Stimulated activated CD4-positive, alpha-beta T cell treated with anti-CD3 and anti-CD28 coated beads, TNF-alpha, amount 100 ng/mL, for 24 hours (primary cell): ENCODE results near the gene NYAP1.
"Not testable (repeated sequence)": the region's sequence is repeated elsewhere in the genome, so short reads cannot be mapped to it uniquely, and the experiment has no call there.

ENCODE experiments used
- DNase-seq, 3 experiments: peaks; one replicate each; pipeline ENCODE4 v3.0.0-alpha.2; 2020; ENCODE audit warnings: low read depth in 3 of 3

NYAP1 gene

DNA sequence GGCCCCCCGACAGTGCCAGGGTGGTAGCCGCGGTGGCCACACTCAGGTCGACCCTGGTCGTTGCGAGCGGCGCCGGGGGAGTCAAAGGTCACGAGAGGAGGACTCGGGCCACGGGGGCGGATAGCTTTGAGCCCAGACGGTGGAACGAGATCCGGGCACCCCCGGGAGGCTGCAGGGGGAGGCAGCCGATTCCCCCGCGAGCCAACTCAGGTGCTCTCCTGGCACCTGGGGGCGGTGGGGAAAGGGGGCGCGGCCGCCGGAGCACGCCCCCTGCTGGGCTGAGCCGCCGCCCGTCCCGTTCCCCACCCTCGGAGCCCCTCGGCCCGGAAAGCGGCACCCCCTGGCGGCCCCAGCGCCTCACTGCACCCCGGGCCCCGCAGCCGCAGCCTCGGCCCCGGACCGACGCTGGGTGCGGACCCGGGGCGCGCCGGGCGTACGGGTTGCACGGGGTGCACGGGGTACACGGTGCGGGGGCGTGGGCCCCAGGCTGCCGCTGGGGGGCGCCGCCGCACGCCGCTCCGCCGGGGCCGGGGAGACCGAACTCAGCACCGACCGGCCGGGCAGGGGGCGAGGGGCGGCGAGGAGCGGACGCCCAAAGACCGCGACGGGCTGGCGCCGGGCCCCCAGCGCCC is 521 bp upstream of the NYAP1 start:
- peak; percentile 55 to 82 (median 65) for DNase-seq

DNA sequence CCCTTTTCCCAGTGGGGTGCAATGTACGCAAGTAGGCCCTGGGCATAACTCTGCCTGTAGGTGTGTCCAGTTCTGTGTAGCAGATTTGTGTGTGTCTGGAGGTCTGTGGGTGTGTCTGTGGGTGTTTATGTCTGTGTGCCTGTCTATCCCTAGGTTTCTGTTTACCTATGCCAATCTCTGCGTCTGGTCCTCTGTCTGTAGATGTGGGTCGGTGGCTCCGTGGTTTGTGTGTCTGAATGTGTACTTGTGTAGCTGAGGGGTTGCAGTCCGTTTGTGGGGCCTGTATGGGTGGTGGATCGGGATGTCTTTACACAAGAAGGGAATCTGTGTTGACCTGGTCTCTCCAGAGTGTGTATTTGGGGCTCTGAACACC is 932 bp downstream of the NYAP1 start:
- no peak for DNase-seq

DNA sequence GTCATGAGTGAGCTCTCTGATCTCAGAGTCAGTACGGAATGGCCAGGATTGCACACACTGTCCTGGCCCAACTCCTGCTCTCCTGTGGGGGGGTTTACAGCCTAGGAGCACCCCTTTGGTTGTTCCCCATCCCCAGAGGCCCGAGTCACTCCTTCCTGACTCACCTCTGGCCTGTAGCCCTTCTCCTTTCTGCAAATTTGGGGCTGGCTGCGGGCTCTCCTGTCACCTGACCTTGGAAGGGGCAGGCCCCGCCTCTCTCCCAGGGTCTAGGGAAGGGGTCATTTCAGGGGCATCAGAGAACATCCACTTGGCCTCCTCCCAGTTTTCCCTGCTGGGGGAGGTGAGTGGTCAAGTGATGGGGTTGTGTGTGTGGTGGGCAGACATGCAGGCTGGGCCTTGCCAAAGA is 1.7 kb downstream of the NYAP1 start:
- DNase-seq = no peak

DNA sequence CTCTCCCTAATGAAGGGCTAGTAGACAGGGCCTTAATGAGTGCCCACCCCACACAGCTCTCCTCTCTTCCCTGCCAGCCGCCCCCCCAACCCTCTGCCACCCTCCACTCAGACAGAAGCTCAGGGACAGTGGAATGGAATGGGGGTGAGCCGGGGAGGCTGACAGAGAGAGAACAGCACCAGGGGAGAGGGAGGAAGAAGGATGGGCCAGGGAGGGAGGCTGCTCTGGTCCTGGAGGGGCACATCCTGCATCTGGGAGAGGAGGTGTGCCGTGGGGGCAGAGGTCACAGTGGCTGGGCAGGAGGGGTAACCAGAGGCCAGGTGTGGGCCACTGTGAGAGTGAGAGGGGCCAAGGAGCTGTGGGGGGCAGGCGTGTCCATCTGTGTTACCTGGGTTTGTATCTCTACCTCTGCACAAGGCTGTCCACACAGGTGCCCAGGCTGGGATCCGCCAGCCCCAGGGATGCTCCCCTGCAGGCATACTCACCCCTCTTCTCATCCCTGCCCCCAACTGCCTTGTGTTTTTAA is 2.4 kb downstream of the NYAP1 start:
- no peak for DNase-seq

DNA sequence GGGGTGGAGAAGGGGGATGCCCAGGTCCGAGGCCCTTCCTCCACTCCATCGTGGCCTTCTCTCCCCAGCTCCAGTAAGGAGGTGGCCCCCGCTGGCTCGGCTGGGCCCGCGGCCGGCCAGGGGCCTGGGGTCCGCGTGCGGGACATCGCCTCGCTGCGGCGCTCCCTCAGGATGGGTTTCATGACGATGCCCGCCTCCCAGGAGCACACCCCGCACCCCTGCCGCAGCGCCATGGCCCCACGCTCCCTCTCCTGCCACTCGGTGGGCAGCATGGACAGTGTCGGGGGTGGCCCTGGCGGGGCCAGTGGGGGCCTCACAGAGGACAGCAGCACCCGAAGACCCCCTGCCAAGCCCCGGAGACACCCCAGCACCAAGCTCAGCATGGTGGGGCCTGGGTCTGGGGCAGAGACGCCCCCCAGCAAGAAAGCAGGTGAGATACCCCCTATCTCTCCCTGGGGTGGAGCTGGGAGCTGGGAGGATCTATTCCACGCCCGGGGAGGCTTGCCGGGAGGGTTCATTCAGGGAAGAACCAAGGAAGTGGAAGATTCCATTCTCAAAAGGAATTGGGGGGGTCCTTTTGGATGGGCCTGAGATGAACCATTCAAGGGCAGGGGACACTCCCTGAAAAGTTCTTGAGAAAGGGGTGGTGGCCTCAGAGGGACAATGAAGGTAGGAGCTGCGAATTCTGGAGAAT is 3.2 kb downstream of the NYAP1 start:
- DNase-seq = no peak

DNA sequence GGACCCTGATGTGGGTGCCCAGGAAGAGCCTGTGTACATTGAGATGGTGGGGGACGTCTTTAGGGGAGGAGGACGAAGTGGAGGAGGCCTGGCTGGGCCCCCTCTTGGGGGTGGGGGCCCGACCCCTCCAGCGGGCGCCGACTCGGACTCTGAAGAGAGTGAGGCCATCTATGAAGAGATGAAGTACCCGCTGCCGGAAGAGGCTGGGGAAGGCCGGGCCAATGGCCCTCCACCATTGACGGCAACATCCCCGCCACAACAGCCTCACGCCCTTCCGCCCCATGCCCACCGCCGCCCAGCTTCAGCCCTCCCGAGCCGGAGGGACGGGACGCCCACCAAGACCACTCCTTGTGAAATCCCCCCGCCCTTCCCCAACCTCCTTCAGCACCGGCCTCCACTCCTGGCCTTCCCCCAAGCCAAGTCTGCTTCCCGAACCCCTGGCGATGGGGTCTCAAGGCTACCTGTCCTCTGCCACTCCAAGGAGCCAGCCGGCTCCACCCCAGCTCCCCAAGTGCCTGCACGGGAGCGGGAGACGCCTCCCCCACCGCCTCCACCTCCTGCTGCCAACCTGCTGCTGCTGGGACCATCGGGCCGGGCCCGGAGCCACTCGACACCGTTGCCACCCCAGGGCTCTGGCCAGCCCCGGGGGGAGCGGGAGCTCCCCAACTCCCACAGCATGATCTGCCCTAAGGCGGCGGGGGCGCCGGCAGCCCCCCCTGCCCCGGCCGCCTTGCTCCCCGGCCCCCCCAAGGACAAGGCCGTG is 4.8 kb downstream of the NYAP1 start:
- DNase-seq = no peak

DNA sequence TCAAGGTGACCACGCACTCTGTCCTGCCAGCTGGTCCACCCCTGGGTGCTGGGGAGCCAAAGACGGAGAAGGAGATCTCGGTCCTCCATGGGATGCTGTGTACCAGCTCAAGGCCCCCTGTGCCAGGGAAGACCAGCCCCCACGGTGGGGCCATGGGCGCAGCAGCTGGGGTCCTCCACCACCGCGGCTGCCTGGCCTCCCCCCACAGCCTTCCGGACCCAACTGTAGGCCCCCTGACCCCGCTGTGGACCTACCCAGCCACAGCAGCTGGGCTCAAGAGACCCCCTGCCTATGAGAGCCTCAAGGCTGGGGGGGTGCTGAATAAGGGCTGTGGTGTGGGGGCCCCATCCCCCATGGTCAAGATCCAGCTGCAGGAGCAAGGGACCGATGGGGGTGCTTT is 5.4 kb downstream of the NYAP1 start:
- DNase-seq = no peak

- DNase-seq = peak in 1 of 3 experiments; percentile 29
Observed at GRCh38 chr7:100489824-100490223, 6.1 kb downstream of the NYAP1 start.

DNA sequence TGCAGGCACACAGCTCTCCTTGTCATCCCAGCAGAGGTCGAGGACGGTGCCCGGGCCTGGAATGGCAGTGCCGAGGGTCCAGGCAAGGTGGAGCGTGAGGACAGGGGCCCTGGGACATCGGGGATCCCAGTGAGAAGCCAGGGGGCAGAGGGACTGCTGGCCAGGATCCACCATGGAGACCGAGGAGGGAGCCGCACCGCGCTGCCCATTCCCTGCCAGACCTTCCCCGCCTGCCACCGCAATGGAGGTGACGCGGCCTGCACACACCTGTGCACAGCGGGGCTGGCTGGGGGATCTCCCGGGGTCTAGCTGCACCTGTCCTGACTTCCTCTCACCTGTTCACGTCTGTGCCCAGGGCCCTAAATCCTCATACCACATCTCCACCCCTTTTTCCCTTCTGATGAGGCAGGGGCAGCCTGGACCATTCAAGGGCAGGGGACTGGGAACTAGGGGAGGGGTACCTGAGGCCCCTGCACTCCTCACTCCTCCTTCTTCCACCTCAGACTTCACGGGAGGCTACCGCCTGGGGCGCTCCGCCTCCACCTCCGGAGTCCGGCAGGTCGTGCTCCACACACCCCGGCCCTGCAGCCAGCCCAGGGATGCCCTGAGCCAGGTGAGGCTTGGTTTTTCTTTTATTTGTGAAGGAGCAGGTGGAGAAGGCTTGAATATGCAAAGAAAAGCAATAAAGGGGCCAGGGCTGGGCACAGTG is 6.9 kb downstream of the NYAP1 start:
- no peak for DNase-seq

DNA sequence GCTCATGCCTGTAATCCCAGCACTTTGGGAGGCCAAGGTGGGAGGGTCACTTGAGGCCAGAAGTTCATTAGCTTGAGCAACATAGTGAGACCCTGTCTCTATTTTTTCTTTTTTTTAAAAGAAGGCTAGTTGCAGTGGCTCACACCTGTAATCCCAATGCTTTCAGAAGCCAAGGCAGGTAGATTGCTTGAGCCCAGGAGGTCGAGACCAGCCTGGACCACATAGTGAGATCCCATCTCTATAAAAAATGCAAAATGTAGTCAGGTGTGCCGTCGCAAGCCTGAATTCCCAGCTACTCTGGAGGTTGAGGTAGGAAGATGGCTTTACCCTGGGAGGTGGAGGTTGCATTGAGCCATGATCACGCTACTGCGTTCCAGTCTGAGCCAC is 7.5 kb downstream of the NYAP1 start:
- DNase-seq = no peak

- no peak for DNase-seq
Observed at GRCh38 chr7:100492738-100493475, 9.2 kb downstream of the NYAP1 start.

- peak in 2 of 3 experiments; percentile 32 to 62 for DNase-seq
Observed at GRCh38 chr7:100493476-100494264, 9.9 kb downstream of the NYAP1 start.

DNA sequence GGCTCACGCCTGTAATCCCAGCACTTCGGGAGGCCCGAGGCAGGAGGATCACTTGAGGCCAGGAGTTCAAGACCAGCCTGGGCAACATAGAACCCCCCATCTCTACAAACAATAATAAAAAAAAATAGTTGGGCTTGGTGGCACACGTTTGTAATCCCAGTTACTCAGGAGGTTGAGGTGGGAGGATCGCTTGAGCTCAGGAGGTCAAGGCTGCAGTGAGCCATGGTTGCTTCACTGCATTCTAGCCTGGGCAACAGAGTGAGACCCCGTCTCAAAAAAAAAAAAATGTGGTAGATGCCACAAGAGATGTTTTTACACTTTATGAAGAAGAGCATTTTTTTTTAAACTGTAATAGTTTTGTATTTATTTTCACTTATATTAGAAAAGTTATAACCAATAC is 12.8 kb downstream of the NYAP1 start:
- no peak for DNase-seq

- not testable (repeated sequence) for DNase-seq
Observed at GRCh38 chr7:100500743-100501142, 17.0 kb downstream of the NYAP1 start.

GRCh38 chr7:100504031-100504430 is 20.3 kb downstream of the NYAP1 start:
- not testable (repeated sequence) for DNase-seq

- DNase-seq = no peak
Observed at GRCh38 chr7:100504887-100505611, 21.3 kb downstream of the NYAP1 start.

DNA sequence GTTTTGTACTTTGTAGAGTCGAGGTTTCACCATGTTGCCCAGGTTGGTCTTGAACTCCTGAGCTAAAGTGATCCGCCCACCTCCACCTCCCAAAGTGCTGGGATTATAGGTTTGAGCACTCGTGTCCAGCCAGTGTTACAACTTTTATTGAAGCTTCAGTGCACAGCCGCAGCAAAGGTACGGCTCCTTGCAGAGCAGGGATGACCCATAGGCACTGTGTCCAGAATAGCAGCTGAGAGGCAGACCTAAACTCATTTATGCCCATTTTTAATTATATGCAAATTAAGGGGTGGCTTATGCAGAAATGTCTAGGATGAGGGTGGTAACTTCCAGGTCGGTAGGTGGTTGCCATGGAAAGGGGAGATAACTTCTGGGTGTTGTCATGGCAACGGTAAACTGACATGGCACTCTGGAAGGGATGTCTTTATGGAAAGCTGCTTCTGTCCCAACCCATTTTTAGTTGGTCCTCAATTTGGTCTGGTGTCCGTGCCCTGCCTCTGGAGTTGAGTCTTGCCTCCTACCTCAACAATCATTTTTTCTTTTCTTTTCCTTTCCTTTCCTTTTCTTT is 22.7 kb downstream of the NYAP1 start:
- DNase-seq = no peak

GRCh38 chr7:100509231-100509630 is 25.5 kb downstream of the NYAP1 start:
- DNase-seq = no peak

GRCh38 chr7:100510437-100511239 is 26.9 kb downstream of the NYAP1 start:
- no peak for DNase-seq
